Lung (tissue), 12 donors: Measurements from ENCODE around the gene B4GALT6. TPM values are rescaled to one million over a fixed set of nuclear protein-coding genes. Genes with fewer than 3 reads are reported as not detected.

ENCODE experiments used
- ATAC-seq: fragments of 200-7000 bp; cut with Tn5 transposase; one replicate; pipeline ENCODE4 v1.9.1; 2020; ENCODE audit warnings: moderate number of reproducible peaks; ENCODE audit not compliant: insufficient read depth, low FRiP score
- DNase-seq, 3 donors: peaks; one replicate each; pipeline ENCODE4 v3.0.0-alpha.2; 2013 to 2017
- H3K27ac ChIP-seq, 2 donors: one replicate each; pipeline ENCODE4 v1.5.1; 2013; ENCODE audit warnings: mild to moderate bottlenecking in 2 of 2, moderate library complexity in 2 of 2, control low read depth in 1 of 2, inconsistent platforms in 1 of 2, low read depth in 1 of 2, low read length in 1 of 2
- H3K27me3 ChIP-seq, 3 donors: one replicate each; pipeline ENCODE4 v1.5.1; 2013; ENCODE audit warnings: low read length in 2 of 3; ENCODE audit not compliant: control insufficient read depth in 3 of 3, insufficient read depth in 3 of 3
- H3K36me3 ChIP-seq, 4 donors: one replicate each; pipeline ENCODE4 v1.5.1; 2013; ENCODE audit warnings: low read length in 4 of 4, mild to moderate bottlenecking in 1 of 4, moderate library complexity in 1 of 4; ENCODE audit not compliant: control insufficient read depth in 4 of 4, insufficient read depth in 4 of 4
- H3K4me1 ChIP-seq, 5 donors: one replicate each; pipeline ENCODE4 v1.5.1; 2013; ENCODE audit warnings: low read length in 5 of 5, mild to moderate bottlenecking in 2 of 5, moderate library complexity in 1 of 5; ENCODE audit not compliant: control insufficient read depth in 5 of 5, insufficient read depth in 5 of 5
- H3K4me3 ChIP-seq: one replicate; pipeline ENCODE4 v1.5.1; 2013; ENCODE audit warnings: mild to moderate bottlenecking, control low read depth, moderate library complexity
- H3K9ac ChIP-seq, 2 donors: one replicate each; pipeline ENCODE4 v1.5.1; 2013; ENCODE audit warnings: low read length in 2 of 2, control low read depth in 1 of 2; ENCODE audit not compliant: insufficient read depth in 1 of 2
- H3K9me3 ChIP-seq, 4 donors: one replicate each; pipeline ENCODE4 v1.5.1; 2013; ENCODE audit warnings: low read length in 3 of 4, mild to moderate bottlenecking in 1 of 4, moderate library complexity in 1 of 4; ENCODE audit not compliant: control insufficient read depth in 4 of 4, insufficient read depth in 3 of 4
- WGBS, 2 donors: extraction: QIAGEN DNeasy Blood & Tissue Kit; methylation state at CpG; one replicate each; pipeline ENCODE4 v1.1.7; 2013; 5-methylcytosine and 5-hydroxymethylcytosine counted together
- polyA plus RNA-seq, 2 donors: library from polyadenylated mRNA; stranded (reverse); fragments of 200-250 nt; gene quantifications; one replicate each; pipeline ENCODE4 v1.2.1, GENCODE V29; 2013
- total RNA-seq, 2 donors: library from RNA; depleted of rRNA in 1 of 2; stranded (reverse); fragments of >200 nt in 1 of 2; gene quantifications; one replicate each; pipeline ENCODE4 v1.2.1, GENCODE V29; 2014 to 2021
- TF ChIP-seq, protein P1 (sequence below): IDR thresholded peaks from 2 replicates; pipeline ENCODE4 v1.5.1; 2012; ENCODE audit warnings: mild to moderate bottlenecking; ENCODE audit errors: control extremely low read depth, extremely low read depth
- donor health status: control.
- donor health status: control.
- donor health status: Bipolar disorder and iron deficiency.
- donor health status: healthy.
- donor health status: DM: yes; HTN: yes; CAD: no.

B4GALT6 gene
- total and polyA plus RNA-seq, 4 donors = 0.86 to 7.5 (median 3.0) TPM

DNA sequence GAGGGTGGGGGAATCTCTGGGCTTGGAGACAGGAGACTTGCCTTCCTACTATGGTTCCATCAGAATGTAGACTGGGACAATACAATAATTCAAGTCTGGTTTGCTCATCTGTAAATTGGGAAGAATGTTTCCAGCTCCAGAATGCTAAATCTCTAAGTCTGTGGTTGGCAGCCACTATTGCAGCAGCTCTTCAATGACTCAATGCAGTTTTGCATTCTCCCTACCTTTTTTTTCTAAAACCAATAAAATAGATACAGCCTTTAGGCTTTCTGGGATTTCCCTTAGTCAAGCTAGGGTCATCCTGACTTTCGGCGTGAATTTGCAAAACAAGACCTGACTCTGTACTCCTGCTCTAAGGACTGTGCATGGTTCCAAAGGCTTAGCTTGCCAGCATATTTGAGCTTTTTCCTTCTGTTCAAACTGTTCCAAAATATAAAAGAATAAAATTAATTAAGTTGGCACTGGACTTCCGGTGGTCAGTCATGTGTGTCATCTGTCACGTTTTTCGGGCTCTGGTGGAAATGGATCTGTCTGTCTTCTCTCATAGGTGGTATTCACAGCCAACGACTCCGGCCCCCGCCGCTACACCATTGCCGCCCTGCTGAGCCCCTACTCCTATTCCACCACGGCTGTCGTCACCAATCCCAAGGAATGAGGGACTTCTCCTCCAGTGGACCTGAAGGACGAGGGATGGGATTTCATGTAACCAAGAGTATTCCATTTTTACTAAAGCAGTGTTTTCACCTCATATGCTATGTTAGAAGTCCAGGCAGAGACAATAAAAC lies 86.2 kb downstream of the B4GALT6 start:
- DNase-seq = no peak
- no peaks in the 10 kb centered on the region for H3K4me1 ChIP-seq

DNA sequence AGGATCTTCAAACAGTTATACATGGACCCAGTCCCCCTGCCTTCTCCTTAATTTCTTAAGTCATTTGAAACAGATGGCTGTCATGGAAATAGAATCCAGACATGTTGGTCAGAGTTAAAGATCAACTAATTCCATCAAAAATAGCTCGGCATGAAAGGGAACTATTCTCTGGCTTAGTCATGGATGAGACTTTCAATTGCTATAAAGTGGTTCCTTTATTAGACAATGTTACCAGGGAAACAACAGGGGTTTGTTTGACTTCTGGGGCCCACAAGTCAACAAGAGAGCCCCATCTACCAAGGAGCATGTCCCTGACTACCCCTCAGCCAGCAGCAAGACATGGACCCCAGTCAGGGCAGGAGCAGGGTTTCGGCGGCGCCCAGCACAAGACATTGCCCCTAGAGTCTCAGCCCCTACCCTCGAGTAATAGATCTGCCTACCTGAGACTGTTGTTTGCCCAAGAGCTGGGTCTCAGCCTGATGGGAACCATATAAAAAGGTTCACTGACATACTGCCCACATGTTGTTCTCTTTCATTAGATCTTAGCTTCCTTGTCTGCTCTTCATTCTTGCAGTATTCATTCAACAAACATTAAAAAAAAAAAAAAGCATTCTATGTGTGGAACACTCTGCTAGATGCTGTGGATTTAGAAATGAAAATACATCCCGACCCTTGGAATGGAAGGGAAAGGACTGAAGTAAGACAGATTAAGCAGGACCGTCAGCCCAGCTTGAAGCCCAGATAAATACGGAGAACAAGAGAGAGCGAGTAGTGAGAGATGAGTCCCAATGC lies 88.1 kb downstream of the B4GALT6 start:
- H3K4me3 ChIP-seq = no peak overlapping the region
- H3K36me3 ChIP-seq = no peaks in the 10 kb centered on the region
- peaks cover 0 to 2% (median 0%) of the 10 kb centered on the region in 4 donors for H3K9me3 ChIP-seq
- no peak overlapping the region for H3K9ac ChIP-seq
- TF ChIP-seq, protein P1, sequence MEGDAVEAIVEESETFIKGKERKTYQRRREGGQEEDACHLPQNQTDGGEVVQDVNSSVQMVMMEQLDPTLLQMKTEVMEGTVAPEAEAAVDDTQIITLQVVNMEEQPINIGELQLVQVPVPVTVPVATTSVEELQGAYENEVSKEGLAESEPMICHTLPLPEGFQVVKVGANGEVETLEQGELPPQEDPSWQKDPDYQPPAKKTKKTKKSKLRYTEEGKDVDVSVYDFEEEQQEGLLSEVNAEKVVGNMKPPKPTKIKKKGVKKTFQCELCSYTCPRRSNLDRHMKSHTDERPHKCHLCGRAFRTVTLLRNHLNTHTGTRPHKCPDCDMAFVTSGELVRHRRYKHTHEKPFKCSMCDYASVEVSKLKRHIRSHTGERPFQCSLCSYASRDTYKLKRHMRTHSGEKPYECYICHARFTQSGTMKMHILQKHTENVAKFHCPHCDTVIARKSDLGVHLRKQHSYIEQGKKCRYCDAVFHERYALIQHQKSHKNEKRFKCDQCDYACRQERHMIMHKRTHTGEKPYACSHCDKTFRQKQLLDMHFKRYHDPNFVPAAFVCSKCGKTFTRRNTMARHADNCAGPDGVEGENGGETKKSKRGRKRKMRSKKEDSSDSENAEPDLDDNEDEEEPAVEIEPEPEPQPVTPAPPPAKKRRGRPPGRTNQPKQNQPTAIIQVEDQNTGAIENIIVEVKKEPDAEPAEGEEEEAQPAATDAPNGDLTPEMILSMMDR = no peak
- ATAC-seq (no peak), DNase-seq (no peak)
- H3K27ac ChIP-seq = no peak overlapping the region
- WGBS, 2 donors = 90 to 95% methylated on average over 9 of the region's 9 CpGs
- peaks cover 0 to 4% (median 0%) of the 10 kb centered on the region in 5 donors for H3K4me1 ChIP-seq
- peaks cover 0 to 2% (median 0%) of the 10 kb centered on the region in 3 donors for H3K27me3 ChIP-seq

More for the DNA sequence above, 86.2 kb downstream of the B4GALT6 start:
- H3K9ac ChIP-seq = no peak overlapping the region
- no peak overlapping the region for H3K4me3 ChIP-seq
- no peaks in the 10 kb centered on the region for H3K36me3 ChIP-seq
- H3K27ac ChIP-seq = no peak overlapping the region
- 93 to 95% methylated on average over 13 of the region's 13 CpGs for WGBS, 2 donors
- H3K9me3 ChIP-seq = peaks cover 0 to 2% (median 0%) of the 10 kb centered on the region in 4 donors
- peaks cover 0 to 2% (median 0%) of the 10 kb centered on the region in 3 donors for H3K27me3 ChIP-seq
- TF ChIP-seq, protein P1 = no peak
- no peak for ATAC-seq

DNA sequence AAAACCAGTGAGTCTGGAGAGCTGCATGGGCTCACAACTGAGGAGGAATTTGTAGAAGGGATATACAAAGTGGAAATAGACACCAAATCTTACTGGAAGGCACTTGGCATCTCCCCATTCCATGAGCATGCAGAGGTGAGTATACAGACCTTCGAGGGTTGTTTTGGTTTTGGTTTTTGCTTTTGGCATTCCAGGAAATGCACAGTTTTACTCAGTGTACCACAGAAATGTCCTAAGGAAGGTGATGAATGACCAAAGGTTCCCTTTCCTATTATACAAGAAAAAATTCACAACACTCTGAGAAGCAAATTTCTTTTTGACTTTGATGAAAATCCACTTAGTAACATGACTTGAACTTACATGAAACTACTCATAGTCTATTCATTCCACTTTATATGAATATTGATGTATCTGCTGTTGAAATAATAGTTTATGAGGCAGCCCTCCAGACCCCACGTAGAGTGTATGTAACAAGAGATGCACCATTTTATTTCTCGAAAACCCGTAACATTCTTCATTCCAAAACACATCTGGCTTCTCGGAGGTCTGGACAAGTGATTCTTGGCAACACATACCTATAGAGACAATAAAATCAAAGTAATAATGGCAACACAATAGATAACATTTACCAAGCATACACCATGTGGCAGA lies 89.1 kb downstream of the B4GALT6 start:
- TF ChIP-seq, protein P1 = no peak
- peaks cover 0 to 4% (median 0%) of the 10 kb centered on the region in 5 donors for H3K4me1 ChIP-seq
- 79 to 88% methylated on average over 5 of the region's 5 CpGs for WGBS, 2 donors
- no peak overlapping the region for H3K4me3 ChIP-seq
- H3K9ac ChIP-seq = no peak overlapping the region
- H3K36me3 ChIP-seq = no peaks in the 10 kb centered on the region
- ATAC-seq (no peak), DNase-seq (no peak)
- H3K27me3 ChIP-seq = peaks cover 0 to 2% (median 0%) of the 10 kb centered on the region in 3 donors
- no peak overlapping the region for H3K27ac ChIP-seq
- peaks cover 0 to 2% (median 0%) of the 10 kb centered on the region in 4 donors for H3K9me3 ChIP-seq
